ENCODE data around the gene TWSG1.

- no peak for TF ChIP-seq SMC3 (conservative IDR thresholded peaks at IDR 0.05; ENCODE audit: poor library complexity)
- TF ChIP-seq CTCF (IDR thresholded peaks at IDR 0.05; ENCODE audit: poor library complexity, severe bottlenecking), result no peak
- TF ChIP-seq POLR2AphosphoS5 (IDR thresholded peaks at IDR 0.05), result no peak
- no peak for TF ChIP-seq REST (IDR thresholded peaks at IDR 0.05; ENCODE audit: borderline replicate concordance)
- no peak for TF ChIP-seq EP300 (conservative IDR thresholded peaks at IDR 0.05; ENCODE audit: poor library complexity, severe bottlenecking)
- TF ChIP-seq RAD21 (conservative IDR thresholded peaks at IDR 0.05), result no peak
- TF ChIP-seq EZH2 (IDR thresholded peaks at IDR 0.05; ENCODE audit: borderline replicate concordance, insufficient read depth, low read length, poor library complexity, severe bottlenecking), result no peak
- TF ChIP-seq MXI1 (conservative IDR thresholded peaks at IDR 0.05; ENCODE audit: poor library complexity, severe bottlenecking), result no peak
Observed at GRCh38 chr18:9297007-9297393, 37.6 kb upstream of the TWSG1 start.

All from neural cell (in vitro differentiated cells).